Naive B cell (primary cell): ENCODE data around the gene RELT. TPM values are rescaled to one million over a fixed set of nuclear protein-coding genes. Genes with fewer than 3 reads are reported as not detected.

Source experiments
- ATAC-seq, 2 donors: fragments of 150-1000 bp; cut with Tn5 transposase; 2 replicates each; pipeline ENCODE4 v1.10.0; 2021; ENCODE audit warnings: low read depth in 2 of 2, mild to moderate bottlenecking in 2 of 2, moderate library complexity in 2 of 2
- DNase-seq: peaks from one replicate; pipeline ENCODE4 v3.0.0; 2022
- H3K27ac Mint-ChIP-seq, 6 donors: one replicate each; pipeline ENCODE4 v1.8.0; 2020 to 2022; ENCODE audit warnings: mild to moderate bottlenecking in 6 of 6, mixed read lengths in 6 of 6, moderate library complexity in 5 of 6, inconsistent platforms in 2 of 6
- H3K27me3 Mint-ChIP-seq, 3 donors: one replicate each; pipeline ENCODE4 v1.8.0; 2021 to 2022; ENCODE audit warnings: mixed read lengths in 3 of 3, mild to moderate bottlenecking in 1 of 3
- H3K36me3 Mint-ChIP-seq, 2 donors: one replicate each; pipeline ENCODE4 v1.8.0; 2020 to 2022; ENCODE audit warnings: mixed read lengths in 2 of 2, inconsistent platforms in 1 of 2, mild to moderate bottlenecking in 1 of 2
- H3K4me1 Mint-ChIP-seq, 3 donors: one replicate each; pipeline ENCODE4 v1.8.0; 2020 to 2022; ENCODE audit warnings: mixed read lengths in 3 of 3, inconsistent platforms in 1 of 3, mild to moderate bottlenecking in 1 of 3, moderate library complexity in 1 of 3
- H3K4me3 Mint-ChIP-seq, 8 donors: one replicate each; pipeline ENCODE4 v1.8.0; 2020 to 2022; ENCODE audit warnings: mild to moderate bottlenecking in 8 of 8, mixed read lengths in 8 of 8, moderate library complexity in 8 of 8, inconsistent platforms in 2 of 8
- H3K9me3 Mint-ChIP-seq, 7 donors: one replicate each; pipeline ENCODE4 v1.8.0; 2020 to 2022; ENCODE audit warnings: mixed read lengths in 7 of 7, mild to moderate bottlenecking in 5 of 7, inconsistent platforms in 2 of 7, moderate library complexity in 1 of 7
- polyA plus RNA-seq, 6 donors: library from polyadenylated mRNA; unstranded; fragments of 300-500 nt; fragmentation: Illumina TruSeq; gene quantifications; one replicate each; pipeline ENCODE4 v1.2.3, GENCODE V29; 2021; ENCODE audit warnings: low read depth in 6 of 6

Gene RELT
- polyA plus RNA-seq, 6 donors from 2014 or later: 16.3 to 35.1 (median 21.2) TPM

- Mint-ChIP-seq H3K27me3 (no peaks in the 10 kb centered on the region), H3K4me1 (peaks cover 0 to 5% (median 3%) of the 10 kb centered on the region in 3 donors), H3K36me3 (no peaks in the 10 kb centered on the region), H3K4me3 (no peak overlapping the region), H3K9me3 (no peaks in the 10 kb centered on the region), H3K27ac (peak overlapping the region in 1 of 6 donors; percentile 47)
- DNase-seq (no peak), ATAC-seq (no peak)
Observed at GRCh38 chr11:73356979-73357860, 19.0 kb upstream of the RELT start.

DNA sequence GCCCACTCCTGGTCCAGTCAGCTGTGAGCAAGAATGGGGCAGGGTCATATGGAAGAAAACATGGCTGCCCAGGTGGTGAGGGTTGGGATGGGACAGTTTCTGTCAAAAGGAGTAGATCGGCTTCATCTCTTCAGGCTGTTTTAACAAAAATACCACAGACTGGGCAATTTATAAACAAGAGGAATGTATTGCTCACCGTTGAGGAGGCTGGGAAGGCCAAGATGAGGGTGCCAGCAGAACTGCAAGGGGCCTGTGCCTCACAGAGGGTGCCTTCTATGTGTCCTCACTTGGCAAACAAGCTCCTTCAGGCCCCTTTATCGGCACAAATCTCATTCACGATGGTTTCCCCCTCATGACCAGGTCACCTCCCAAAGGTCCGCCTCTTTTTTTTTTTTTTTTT lies 18.1 kb upstream of the RELT start:
- Mint-ChIP-seq H3K27ac (no peak overlapping the region), H3K9me3 (no peaks in the 10 kb centered on the region), H3K36me3 (no peaks in the 10 kb centered on the region), H3K27me3 (no peaks in the 10 kb centered on the region), H3K4me1 (peaks cover 0 to 7% (median 5%) of the 10 kb centered on the region in 3 donors), H3K4me3 (no peak overlapping the region)
- no peak for ATAC-seq
- DNase-seq: no peak

DNA sequence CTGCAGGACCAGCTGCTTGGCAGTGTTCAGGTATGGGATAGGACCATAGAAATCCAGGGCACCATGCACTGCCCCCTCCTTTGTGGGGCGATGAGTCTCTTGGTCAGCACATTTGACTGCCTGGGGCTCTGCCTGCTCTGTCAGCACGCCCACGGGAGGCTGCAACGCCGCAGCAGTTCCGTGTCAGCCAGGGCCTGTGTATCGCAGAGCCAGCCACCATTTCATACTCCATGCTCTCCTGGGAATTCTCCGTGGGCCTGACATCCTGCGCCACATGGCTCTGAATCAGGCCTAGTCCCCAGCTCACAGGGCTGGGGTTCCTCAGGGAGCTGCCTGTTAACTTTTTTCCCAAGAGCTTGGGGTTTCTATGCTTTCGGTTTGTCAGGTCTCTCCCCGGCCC lies 16.9 kb upstream of the RELT start:
- Mint-ChIP-seq H3K27me3 (no peaks in the 10 kb centered on the region), H3K9me3 (no peaks in the 10 kb centered on the region), H3K36me3 (no peaks in the 10 kb centered on the region), H3K4me3 (no peak overlapping the region), H3K27ac (no peak overlapping the region), H3K4me1 (peaks cover 7 to 13% (median 13%) of the 10 kb centered on the region in 3 donors)
- DNase-seq: no peak
- no peak for ATAC-seq

DNA sequence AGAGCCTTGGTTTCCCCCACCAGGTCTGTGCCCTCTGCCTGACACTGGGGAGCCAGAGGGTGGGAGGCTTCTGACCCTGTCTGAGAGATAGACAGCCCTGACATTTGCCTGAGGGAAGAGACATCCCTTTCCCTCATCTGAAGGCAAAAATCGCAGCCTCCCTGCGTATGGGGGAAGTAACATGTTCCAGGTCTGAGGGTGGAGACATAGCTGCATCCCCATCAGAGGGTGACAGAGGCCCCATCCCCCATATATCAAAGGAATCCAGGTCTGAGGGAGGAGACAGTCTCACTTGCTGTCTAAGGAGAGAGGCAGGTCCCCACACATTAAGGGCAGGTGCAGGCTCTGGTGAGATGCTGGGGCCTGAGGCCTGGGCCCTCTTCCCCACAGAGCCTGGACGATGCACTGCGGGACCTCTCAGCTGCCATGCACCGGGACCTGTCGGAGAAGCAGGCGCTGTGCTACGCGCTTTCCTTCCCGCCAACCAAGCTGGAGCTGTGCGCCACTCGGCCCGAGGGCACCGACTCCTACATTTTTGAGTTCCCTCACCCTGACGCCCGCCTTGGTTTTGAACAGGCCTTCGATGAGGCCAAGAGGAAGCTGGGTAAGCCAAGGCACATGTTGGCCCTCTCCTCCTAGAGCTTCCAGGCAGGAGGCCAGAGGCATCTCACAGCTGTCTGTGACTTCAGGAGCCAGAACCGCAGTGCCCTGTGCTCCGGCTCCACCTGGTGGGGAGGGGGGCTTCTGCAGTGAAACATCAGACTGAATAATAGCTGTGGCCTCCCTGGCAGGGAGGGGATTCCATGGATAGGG lies 16.1 kb upstream of the RELT start:
- H3K9me3 Mint-ChIP-seq: no peaks in the 10 kb centered on the region
- no peak for DNase-seq
- ATAC-seq: peak; percentile 55 to 60
- peaks cover 14 to 21% (median 19%) of the 10 kb centered on the region in 3 donors for H3K4me1 Mint-ChIP-seq
- no peak overlapping the region for H3K4me3 Mint-ChIP-seq
- H3K36me3 Mint-ChIP-seq: no peaks in the 10 kb centered on the region
- no peaks in the 10 kb centered on the region for H3K27me3 Mint-ChIP-seq
- no peak overlapping the region for H3K27ac Mint-ChIP-seq

DNA sequence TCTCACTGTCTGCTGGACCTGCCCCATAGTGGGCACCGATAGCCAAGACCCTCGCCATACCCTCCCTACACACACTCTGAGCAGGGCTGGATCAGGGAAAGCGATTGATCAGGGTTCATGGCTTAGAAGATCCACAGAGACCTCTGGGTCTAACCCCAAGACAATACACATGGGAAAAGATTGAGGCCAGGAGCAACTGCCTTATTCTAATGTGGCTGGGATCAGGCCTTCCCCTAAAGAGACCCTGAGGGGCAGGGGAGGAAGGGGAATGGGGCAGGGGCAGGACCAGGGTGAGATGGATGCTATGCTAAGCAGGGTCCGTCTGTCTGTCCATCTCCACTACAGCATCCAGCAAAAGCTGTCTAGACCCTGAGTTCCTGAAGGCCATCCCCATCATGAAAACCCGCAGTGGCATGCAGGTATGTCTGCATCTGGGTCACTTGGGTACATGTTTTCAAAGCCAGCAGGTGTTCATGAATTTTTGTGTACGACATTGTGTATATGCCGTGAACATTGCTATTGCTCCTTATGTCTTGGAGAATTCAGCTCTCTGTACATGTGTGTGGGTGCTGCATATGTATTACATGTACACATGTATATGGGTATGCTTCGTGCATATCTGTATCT lies 15.3 kb upstream of the RELT start:
- Mint-ChIP-seq H3K4me3 (peak overlapping the region in 1 of 8 donors; percentile 53), H3K4me1 (peaks cover 18 to 29% (median 22%) of the 10 kb centered on the region in 3 donors), H3K9me3 (no peaks in the 10 kb centered on the region), H3K36me3 (no peaks in the 10 kb centered on the region), H3K27me3 (no peaks in the 10 kb centered on the region), H3K27ac (no peak overlapping the region)
- ATAC-seq (no peak), DNase-seq (no peak)

DNA sequence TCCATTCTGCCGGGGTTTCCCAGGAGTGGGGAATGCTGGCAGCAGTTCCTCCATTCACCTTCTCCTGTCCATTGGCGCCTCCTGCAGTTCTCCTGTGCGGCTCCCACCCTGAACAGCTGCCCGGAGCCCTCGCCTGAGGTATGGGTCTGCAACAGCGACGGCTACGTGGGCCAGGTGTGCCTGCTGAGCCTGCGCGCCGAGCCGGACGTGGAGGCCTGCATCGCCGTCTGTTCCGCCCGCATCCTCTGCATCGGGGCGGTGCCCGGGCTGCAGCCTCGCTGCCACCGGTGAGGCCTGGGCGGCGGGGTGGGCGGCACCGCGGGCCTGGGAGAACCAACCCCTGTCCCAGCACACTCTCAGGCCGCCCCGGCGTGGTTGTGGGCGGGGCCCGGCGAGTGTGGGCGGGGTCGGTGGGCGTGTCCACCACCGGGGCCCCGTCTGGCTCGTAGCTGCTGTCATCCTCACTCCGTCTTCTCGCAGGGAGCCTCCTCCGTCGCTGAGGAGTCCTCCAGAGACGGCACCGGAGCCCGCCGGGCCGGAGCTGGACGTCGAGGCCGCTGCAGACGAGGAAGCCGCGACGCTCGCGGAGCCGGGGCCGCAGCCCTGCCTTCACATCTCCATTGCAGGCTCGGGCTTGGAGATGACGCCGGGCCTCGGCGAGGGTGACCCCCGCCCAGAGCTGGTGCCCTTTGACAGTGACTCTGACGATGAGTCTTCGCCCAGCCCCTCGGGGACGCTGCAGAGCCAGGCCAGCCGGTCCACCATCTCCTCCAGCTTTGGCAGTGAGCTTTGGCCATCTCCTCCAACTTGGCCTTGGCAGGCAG lies 14.0 kb upstream of the RELT start:
- Mint-ChIP-seq H3K27ac (peak overlapping the region in 2 of 6 donors; percentile 82 to 93), H3K4me1 (peaks cover 26 to 42% (median 32%) of the 10 kb centered on the region in 3 donors), H3K27me3 (no peaks in the 10 kb centered on the region), H3K9me3 (no peaks in the 10 kb centered on the region), H3K36me3 (no peaks in the 10 kb centered on the region), H3K4me3 (no peak overlapping the region)
- DNase-seq (no peak), ATAC-seq (no peak)

GRCh38 chr11:73363147-73363546 lies 13.1 kb upstream of the RELT start:
- Mint-ChIP-seq H3K27me3 (no peaks in the 10 kb centered on the region), H3K4me1 (peaks cover 33 to 52% (median 41%) of the 10 kb centered on the region in 3 donors), H3K27ac (peak overlapping the region in 4 of 6 donors; percentile 29 to 93 (median 64)), H3K9me3 (no peaks in the 10 kb centered on the region), H3K4me3 (no peak overlapping the region), H3K36me3 (no peaks in the 10 kb centered on the region)
- DNase-seq: no peak
- no peak for ATAC-seq

DNA sequence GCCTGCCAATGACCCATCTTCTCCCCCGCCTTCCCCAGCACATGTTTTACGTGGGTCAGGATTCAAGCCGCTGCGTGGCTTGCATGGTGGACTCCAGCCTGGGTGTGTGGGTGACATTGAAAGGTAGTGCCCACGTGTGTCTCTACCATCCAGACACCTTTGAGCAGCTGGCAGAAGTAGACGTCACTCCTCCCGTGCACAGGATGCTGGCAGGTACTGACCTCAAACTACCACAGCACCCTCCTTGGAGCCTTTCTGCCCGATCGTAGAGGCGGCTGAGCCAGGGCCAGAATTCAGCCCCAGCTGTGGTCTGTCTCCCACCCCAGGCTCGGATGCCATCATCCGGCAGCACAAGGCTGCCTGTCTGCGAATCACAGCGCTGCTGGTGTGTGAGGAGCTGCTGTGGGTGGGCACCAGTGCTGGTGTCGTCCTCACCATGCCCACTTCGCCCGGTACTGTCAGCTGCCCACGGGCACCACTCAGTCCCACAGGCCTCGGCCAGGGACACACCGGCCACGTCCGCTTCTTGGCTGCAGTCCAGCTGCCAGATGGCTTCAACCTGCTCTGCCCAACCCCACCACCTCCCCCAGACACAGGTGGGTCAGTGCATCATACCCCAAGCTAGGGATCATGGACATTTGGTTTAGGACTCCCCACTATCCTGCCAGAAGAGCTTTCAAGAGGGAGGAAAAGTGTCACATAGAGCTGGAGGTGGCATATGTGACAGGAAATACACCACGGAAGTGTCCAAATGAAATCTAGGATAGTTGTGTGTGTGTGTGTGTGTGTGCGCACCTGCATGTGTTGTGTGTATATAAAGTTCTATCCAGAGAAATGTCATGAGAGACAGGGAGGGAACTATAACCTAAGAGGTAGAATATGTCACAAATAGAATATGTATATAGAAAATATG lies 10.6 kb upstream of the RELT start:
- H3K27ac Mint-ChIP-seq: peak overlapping the region; percentile 76 to 97 (median 94)
- ATAC-seq: no peak

DNA sequence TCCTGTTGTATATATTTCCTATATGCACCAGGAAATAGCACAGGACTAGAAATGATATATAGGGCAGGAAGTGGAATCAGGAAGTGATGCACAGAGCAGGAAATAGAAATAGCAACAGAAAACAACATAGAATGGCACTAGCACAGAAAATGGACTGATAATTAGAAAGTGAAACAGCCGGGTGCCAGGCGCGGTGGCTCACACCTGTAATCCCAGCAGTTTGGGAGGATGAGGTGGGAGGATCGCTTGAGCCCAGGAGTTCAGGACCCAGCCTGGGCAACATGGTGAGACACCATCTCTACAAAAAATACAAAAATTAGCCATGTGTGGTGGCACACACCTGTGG lies 10.0 kb upstream of the RELT start:
- peaks cover 33 to 70% (median 58%) of the 10 kb centered on the region in 3 donors for H3K4me1 Mint-ChIP-seq
- peak overlapping the region; percentile 3 to 80 (median 65) for H3K4me3 Mint-ChIP-seq
- ATAC-seq (peak; percentile 90 to 93), DNase-seq (peak; percentile 62)
- peak overlapping the region; percentile 76 to 97 (median 94) for H3K27ac Mint-ChIP-seq
- H3K36me3 Mint-ChIP-seq: no peaks in the 10 kb centered on the region
- no peaks in the 10 kb centered on the region for H3K27me3 Mint-ChIP-seq
- H3K9me3 Mint-ChIP-seq: no peaks in the 10 kb centered on the region

More for the DNA sequence above, 10.6 kb upstream of the RELT start:
- Mint-ChIP-seq H3K36me3 (no peaks in the 10 kb centered on the region), H3K4me3 (peak overlapping the region; percentile 3 to 80 (median 65)), H3K9me3 (no peaks in the 10 kb centered on the region), H3K27me3 (no peaks in the 10 kb centered on the region), H3K4me1 (peaks cover 33 to 65% (median 53%) of the 10 kb centered on the region in 3 donors)
- DNase-seq: no peak

GRCh38 chr11:73366953-73367352 lies 9.2 kb upstream of the RELT start:
- Mint-ChIP-seq H3K36me3 (no peaks in the 10 kb centered on the region), H3K4me3 (peak overlapping the region in 5 of 8 donors; percentile 26 to 78 (median 49)), H3K4me1 (peaks cover 38 to 76% (median 65%) of the 10 kb centered on the region in 3 donors), H3K27me3 (no peaks in the 10 kb centered on the region), H3K27ac (peak overlapping the region; percentile 2 to 97 (median 90)), H3K9me3 (no peaks in the 10 kb centered on the region)
- DNase-seq (no peak), ATAC-seq (no peak)

- ATAC-seq (no peak), DNase-seq (no peak)
- Mint-ChIP-seq H3K27me3 (no peaks in the 10 kb centered on the region), H3K27ac (peak overlapping the region; percentile 56 to 94 (median 83)), H3K36me3 (no peaks in the 10 kb centered on the region), H3K9me3 (no peaks in the 10 kb centered on the region), H3K4me1 (peaks cover 42 to 82% (median 71%) of the 10 kb centered on the region in 3 donors), H3K4me3 (peak overlapping the region in 5 of 8 donors; percentile 15 to 78 (median 49))
Observed at GRCh38 chr11:73367482-73368024, 8.6 kb upstream of the RELT start.
